HG03159 (cell line): ENCODE results near the gene NBAS.
"Not testable (repeated sequence)": the region's sequence is repeated elsewhere in the genome, so short reads cannot be mapped to it uniquely, and the experiment has no call there.

Experiments
- ATAC-seq: cut with Tn5 transposase; IDR thresholded peaks from one replicate; pipeline ENCODE4 v1.9.1; 2021; ENCODE audit warnings: mild to moderate bottlenecking, moderate library complexity; ENCODE audit not compliant: unreplicated experiment

Gene NBAS

DNA sequence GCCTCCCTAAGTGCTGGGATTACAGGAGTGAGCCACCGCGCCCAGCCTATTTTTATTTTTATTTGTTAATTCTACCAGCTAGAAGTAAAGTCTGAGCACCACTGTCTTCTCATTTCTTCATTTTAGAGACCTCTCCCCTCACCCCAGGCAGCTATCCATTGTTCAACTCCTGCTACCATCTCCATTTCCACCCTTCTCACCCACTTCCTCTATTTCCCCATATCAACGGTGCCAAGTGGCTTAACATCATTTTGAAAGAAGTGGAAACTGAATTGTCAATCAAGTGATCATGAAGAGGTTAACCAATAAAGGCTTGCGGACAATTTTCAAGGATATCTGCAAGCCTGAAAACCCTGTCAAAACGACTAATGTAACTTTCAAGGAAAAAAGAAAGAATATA, 323.1 kb downstream of the NBAS start:
- no peak for ATAC-seq

DNA sequence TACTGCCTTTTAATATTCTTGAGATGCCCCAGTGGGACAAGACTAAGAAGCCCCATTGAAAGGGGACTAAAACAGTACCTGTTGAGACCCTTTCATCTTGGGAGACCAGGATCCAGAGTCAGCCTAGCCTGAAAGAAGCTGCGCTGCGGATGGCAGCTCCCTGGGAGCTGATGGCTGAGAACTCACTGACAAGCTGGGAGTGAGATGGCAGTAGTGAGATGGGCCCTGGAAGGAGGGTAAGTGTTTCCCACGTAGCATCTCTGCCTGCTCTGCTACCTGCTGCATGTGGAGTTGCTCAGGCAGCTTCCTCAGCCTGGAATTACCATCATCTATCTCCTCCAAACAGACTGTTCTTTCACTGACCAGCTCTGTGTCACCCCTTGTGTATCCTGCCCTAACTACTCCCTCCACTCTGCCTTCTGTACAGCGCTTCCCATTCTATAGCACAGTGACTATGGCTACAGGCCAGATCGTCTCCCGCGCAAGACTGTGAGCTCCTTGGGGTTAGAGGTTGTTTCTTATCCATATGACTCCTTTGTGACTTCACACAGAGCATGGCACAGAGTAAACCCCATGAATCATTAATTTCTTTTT, 330.4 kb downstream of the NBAS start:
- no peak for ATAC-seq

DNA sequence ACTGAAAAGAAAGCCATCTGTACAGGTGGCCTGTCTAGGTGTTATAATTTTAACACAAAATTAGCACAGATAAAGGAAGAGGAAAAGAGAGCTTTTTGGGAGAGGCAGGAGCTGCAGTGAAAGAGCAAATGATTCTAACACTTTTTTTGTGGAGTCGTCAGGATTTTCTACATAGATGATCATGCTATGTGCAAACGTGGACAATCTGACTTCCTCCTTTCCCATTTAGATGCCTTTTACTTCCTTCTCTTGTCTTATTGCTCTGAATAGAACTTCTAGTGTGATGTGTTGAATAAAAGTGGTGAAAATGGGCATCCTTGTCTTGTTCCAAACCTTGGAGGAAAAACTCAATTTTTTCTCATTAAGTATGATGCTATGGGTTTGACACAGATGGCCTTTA, 334.5 kb downstream of the NBAS start:
- ATAC-seq = no peak

DNA sequence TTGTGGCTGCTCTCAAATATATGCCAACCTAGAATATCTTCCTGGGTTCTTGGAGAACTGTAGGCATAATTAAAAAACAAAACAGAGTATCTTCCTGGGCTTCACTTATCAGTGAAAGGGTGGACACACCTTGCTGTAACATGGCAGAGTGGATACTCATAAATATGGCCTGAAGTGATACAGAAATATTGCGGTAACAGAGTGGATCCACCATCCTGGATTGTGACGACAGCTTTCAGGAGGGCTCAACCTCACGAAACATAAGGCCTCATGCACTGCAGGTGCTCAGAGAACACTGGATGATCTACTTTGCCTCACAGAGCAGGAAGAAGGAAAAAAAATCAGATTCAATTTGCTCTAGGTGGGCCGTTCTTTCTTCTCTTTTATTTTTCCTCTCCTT, 336.0 kb downstream of the NBAS start:
- no peak for ATAC-seq

DNA sequence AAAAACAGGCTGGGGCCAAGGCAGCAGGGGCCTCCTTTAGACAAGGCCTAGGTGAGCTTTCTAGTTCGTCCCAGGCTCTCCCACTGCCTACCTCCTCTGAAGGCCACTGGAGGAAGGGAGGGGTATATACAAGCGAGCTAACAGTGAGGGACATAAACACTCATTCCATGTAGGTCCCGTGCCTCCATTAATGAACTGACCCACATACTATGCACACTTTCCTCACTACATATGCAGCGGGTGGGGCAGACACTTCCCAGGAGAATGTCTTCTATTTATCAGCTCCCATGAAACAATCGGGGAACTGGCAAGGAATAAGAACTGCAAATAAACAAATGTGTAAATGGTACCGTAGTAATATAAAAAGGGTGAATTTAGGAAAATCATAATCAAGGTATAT, 336.5 kb downstream of the NBAS start:
- no peak for ATAC-seq

DNA sequence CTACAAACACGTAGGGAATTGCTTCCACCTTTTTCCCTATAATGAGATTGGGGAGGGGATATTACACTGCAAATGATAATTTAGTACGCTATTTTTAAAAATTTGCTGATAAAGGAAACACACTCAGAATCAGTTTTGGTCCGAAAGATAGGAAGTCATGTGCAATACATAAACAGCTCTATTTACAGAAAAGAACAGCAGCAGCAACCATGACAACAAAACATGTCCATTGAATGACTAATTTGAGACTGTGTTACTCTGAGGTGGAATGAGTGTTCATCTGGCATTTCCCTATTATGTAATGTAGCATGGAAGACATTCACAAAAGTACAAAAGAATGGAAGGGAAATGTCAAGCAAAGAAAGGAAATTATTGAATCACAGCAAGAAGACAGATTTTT, 337.2 kb downstream of the NBAS start:
- peak; percentile 73 for ATAC-seq

DNA sequence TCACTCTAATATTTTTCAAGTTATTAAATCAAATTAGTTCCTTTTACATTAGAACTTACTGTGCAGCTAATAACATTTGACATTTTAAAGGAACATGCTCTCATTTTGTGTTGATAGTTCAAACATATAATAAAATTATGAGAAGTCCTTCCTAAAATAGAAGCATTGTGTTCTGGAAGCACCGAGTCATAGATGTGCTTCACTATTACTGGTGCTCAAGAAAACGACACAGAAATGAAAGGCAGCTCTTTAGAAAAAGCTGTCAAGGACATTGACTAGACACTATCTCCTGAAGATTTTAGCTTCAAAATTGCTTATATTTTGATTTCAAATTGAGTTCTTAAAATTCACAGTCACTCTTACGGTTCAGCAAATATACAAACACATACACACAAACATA, 338.3 kb downstream of the NBAS start:
- no peak for ATAC-seq

DNA sequence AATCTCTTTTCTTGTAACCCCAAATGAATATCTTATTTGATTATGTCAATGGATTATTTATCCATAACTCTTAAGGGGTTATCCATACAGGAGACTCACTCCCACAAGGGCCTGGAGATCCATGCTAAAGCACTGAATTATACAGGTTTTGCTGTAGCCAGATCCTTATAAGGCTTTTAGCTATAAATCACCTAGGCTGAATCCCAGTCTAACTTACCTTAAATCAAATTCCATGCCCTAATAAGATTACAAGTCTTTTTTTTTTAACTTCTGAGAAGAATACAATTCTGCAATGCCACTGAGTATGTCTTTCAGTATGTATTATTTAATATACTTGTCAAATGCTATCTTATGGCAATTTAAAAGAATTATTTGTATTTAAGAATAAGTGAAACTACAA, 340.5 kb downstream of the NBAS start:
- ATAC-seq = no peak

DNA sequence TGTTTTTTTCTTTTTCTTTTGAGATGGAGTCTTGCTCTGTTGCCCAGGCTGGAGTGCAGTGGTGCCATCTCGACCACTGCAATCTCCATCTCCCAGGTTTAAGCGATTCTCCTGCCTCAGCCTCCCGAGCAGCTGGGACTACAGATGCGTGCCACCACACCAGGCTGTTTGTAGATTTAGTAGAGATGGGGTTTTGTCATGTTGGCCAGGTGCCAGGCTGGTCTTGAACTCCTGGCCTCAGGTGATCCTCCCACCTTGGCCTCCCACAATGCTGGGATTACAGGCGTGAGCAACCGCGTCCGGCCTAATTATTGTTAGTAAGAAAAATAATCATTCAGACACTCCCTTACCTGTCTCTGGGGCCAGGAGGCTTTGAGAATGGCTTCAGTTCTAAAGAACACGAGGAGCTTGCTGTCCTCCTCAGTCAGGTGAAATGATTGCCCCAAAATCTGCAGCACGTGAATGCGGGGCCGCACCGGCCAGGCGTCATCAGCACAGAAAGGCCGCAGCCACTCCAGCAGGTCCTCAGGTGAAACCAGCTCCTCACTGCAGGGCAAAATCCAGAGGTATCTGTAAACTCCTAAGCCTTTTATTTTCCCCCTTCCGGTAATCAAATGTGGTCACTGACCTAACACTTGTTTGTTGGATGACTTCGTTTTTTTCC, 342.6 kb downstream of the NBAS start:
- ATAC-seq = no peak

DNA sequence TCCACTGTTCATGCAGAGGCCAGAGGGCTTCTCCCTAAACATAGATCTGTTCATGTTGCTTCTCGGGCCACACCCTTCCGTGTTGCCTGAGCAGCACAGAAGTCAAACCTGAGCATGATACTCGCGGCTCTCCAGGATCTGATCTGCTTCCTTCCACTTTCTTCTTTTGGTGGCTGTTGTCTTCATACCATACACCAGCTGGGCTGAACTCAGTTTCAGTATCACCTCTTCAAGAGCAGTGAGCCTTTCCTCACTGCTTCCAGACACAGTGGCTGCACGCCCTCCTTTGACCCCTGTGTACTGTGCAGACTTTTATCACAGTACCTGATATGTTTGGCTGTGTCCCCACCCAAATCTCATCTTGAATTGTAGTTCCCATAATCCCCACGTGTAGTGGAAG, 348.9 kb downstream of the NBAS start:
- ATAC-seq = no peak

DNA sequence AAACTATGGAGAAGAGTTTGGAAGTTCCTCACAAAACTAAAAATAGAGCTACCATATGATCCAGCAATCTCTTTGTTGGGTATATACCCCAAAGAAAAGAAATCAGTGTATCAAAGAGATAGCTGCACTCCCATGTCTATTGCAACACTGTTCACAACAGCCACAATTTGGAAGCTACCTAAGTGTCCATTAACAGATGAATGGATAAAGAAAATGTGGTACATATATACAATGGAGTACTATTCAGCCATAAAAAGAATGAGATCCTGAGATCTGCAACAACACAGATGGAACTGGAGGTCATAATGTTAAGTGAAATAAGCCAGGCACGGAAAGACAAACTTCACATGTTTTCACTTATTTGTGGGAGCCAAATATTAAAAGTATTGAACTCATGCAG, 350.6 kb downstream of the NBAS start:
- ATAC-seq = not testable (repeated sequence)

DNA sequence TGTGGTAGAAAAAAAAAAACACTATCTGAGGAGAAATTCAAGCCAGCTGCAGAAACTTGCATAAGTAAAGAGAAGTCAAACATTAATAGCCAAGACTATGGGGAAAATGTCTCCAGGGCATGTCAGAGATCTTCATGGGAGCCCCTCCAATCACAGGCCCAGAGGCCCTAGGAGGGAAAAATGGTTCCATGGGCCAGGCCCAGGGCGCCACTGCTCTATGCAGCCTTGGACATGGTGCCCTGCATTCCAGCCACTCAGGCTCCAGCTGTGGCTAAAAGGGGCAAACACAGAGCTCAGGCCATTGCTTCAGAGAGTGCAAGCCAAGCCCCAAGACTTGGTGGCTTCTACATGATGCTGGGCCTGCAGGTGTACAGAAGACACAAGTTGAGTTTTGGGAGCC, 354.7 kb downstream of the NBAS start:
- ATAC-seq = no peak

DNA sequence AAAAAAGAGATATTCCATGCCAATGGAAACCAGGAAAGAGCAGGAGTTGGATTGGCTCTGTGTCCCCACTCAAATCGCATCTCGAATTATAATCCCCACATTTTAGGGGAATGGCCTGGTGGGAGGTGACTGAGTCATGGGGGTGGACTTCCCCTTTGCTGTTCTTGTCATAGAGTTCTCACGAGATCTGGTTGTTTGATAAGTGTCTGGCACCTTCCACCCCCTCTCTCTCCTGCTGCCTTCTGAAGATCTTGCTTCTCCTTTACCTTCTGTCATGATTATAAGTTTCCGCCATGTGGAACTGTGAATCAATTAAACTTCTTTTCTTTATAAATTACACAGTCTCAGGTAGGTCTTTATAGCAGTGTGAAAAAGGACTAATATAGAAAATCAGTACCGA, 355.6 kb downstream of the NBAS start:
- no peak for ATAC-seq

DNA sequence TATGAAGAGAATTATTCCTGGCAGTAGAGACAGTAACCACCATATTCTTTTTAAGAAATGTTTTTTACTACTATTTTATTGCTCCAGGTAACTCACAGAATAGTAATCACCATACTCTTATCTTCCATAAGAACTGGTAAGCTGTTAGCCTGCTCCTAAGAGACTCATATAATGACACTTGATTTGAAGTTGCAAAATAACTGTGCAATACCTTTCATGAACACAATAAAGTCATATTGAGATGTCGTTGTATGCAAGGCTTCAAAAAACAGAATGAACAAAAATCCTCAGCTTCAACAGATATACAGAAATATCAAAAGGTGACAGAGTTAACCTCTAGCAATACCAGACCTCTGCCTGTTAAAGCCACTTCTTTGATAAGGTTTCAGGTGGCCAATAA, 360.1 kb downstream of the NBAS start:
- ATAC-seq = no peak

DNA sequence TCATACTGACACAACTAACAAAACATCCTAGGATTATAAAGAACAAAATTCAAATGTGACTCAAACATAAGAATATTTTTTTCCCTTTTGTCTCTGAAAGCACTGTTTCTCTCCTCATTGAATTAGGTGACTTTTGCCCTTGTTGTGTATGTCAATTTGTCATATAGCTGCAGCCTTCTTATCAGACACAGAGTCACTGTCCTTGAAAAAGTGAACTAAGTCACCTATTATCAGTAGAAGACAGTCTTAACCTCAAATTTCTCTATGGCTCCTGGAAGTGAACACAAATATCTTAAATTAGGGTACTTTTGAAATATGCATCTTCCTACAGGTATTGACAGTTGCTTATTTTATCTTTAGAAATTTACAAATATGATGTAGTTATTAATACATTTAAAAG, 360.6 kb downstream of the NBAS start:
- ATAC-seq = no peak

DNA sequence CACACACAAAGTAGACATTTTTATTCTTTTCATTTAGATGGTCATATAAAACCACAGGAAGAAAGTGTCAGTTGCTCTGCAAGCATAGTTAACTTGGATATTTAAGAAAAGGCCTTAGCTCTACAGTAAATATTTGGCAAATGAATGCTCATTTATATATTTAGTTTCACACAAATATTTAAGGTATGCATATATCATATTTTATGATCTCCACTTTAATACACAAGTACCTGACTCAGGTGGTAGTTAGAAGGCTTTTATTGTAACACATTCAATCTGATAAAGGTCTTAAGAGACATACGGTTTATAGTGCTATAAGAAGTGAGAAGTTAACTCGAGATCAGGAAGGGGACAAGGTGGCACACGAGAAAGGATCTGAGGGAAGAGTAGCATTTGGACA, 363.1 kb downstream of the NBAS start:
- ATAC-seq = no peak

DNA sequence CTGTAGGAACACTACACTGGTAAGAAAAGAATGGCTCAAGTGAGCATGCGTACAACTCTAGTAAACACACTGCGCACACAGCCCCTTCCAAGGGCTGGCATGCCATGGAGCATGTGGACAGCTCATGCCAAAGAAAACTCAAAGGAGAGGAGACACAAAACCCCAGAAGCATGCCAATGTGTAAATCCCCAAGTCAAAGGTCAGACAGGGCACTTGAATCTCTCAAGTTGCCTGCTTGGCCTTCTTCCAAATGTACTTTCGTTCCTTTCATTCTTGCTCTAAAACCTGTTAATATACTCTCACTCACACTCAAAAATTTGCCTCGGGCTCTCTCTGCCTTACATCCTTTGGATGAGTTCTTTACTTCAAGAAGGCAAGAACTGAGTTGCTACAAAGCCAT, 365.3 kb downstream of the NBAS start:
- ATAC-seq = no peak

DNA sequence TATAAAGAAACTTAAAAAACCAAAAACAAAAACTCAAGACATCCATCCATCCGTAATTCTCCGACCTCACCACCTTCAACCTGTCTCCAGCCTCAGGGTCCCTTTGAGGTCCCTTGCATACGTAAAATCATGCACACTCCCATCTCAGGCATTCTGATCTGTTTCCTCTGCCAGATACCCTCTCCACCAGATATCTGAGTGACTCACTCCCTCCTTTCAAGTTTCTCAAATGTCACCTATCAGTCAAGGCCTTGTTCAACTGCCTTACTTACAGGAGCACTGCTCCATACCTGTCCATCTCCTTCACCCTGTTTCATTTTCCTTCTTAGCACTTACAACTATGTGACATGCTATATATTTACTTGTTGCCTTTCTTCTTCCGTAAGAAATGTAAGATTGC, 369.3 kb downstream of the NBAS start:
- no peak for ATAC-seq

DNA sequence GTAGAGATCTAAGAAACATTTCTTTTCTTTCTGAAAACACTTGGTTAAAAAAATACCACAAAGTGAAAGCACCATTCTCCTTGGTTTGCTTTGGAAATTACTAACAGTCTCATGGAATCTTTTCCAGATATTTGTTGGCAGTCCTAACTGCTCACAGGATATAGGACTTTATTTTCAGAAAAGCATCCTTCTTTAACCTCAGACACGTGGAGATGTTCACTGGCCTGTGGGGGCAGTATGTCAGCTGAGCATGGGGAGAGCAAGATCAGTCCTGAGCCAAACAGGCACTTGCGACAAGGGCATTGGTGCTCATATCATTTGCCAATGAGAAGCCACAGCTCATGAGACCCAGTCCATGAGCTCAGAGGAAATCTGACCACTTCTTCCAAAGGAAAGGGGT, 371.9 kb downstream of the NBAS start:
- ATAC-seq = no peak

DNA sequence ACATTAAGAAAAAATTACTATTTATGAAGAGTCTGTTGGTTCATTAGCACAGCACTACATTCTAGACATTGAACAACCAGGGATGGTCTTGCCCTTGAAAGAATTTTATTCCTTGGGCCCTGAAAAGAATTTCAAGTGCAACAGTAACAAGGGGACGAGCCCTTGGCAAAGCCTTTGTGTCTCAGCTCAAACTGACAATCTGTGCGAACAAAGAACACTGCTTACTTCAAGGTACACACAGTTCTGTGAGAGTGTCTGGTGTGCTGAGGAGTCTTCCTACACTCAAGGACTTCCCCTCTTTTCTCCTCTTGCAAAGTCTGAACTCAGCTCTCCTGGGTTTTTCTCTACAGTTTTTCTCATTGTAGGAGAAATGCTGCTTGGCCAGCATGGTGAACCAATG, 373.4 kb downstream of the NBAS start:
- no peak for ATAC-seq

DNA sequence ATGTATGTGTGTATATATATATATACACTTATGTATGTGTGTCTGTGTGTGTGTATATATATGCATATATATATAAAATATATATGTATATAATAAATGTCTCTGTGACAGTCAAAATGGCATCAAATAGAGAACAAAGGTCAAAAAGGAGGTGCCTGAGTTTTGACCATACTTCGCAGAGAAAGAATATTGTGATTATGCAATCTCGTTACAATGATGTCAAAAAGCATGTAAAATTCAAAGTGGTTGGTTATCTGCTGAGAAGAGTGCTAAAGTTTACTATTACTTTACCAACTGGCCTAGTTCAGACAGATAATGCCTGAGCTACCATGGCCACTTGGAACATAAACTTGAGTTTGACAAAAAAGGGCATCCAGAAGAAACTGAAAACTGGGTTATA, 375.0 kb downstream of the NBAS start:
- no peak for ATAC-seq

DNA sequence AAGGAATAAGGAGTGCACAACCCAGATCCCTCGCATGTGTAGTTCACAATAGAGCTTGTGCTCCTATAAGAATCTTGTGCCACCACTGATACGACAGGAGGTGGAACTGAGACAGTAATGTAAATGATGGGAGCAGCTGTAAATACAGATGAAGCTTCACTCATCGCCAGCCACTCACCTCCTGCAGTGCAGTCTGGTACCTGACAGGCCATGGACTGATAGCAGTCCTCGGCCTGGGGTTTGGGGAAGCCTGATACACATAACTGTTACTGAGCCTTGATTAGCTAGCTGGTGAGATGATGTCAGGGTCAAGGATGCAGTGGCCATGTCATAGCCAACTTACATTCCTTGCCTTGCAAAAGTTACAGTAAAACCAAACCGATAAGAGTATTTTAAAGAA, 376.6 kb downstream of the NBAS start:
- ATAC-seq = no peak

DNA sequence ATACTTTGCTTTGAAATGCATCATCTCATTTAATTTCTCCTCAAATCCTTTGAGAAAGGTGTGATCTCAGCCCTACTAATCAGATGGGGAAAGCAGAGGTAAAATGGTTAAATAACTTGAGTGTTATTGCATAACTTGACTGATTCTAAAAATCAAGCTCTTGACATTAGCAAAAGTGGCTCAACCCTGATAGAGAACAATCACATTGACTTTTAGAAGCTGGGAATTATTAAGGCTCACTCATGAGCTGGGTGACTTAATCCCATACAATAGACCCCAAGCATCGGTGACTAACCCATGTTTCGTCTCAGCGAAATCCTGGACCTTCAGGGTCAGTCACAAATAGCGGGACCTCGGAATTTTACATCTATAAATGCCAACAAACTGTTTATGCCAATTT, 378.9 kb downstream of the NBAS start:
- ATAC-seq = no peak
